Measurements from ENCODE around the gene DNAAF2. TPM values are rescaled to one million over a fixed set of nuclear protein-coding genes. Genes with fewer than 3 reads are reported as not detected.
A peak's percentile ranks its signal among the peaks of the same experiment; 100 is the strongest.

Gene DNAAF2
- total RNA-seq, 1 donor from 2014 or later: 6.8 TPM

- intact Hi-C loops (cut with DNase I): no loop called here
- Histone ChIP-seq H3K27me3 (ENCODE audit: low read depth) (no peaks in the 10 kb centered on the region), H3K4me3 (no peak overlapping the region), H3K4me1 (peaks cover 36% of the 10 kb centered on the region), H3K9me3 (no peaks in the 10 kb centered on the region), H3K27ac (no peak overlapping the region), H3K36me3 (peaks cover 16% of the 10 kb centered on the region)
- ATAC-seq (no peak), DNase-seq (no peak)
- no peak for TF ChIP-seq CTCF (IDR thresholded peaks at IDR 0.05)
These were observed 10.9 kb downstream of the DNAAF2 start for GRCh38 chr14:49623941-49624839.

GRCh38 chr14:49623387-49623786, 11.7 kb downstream of the DNAAF2 start:
- Histone ChIP-seq H3K9me3 (no peaks in the 10 kb centered on the region), H3K36me3 (peaks cover 24% of the 10 kb centered on the region), H3K4me3 (no peak overlapping the region), H3K27ac (no peak overlapping the region), H3K4me1 (peaks cover 43% of the 10 kb centered on the region), H3K27me3 (ENCODE audit: low read depth) (no peaks in the 10 kb centered on the region)
- no peak for ATAC-seq
- no peak for DNase-seq
- TF ChIP-seq CTCF (IDR thresholded peaks at IDR 0.05): no peak
- intact Hi-C loops (cut with DNase I): no loop called here

- no peak for DNase-seq
- no peak for ATAC-seq
- no peak for TF ChIP-seq CTCF (IDR thresholded peaks at IDR 0.05)
- Histone ChIP-seq H3K27me3 (ENCODE audit: low read depth) (no peaks in the 10 kb centered on the region), H3K36me3 (peaks cover 32% of the 10 kb centered on the region), H3K4me3 (peak overlapping the region; percentile 86), H3K4me1 (peaks cover 43% of the 10 kb centered on the region), H3K27ac (no peak overlapping the region), H3K9me3 (no peaks in the 10 kb centered on the region)
- intact Hi-C loops (cut with DNase I): no loop called here
These were observed 12.9 kb downstream of the DNAAF2 start for GRCh38 chr14:49622022-49622607.

- TF ChIP-seq CTCF (IDR thresholded peaks at IDR 0.05): no peak
- ATAC-seq (peak; percentile 81 to 87), DNase-seq (peak; percentile 90)
- intact Hi-C loops (cut with DNase I): no loop called here
- H3K36me3 ChIP-seq: peaks cover 32% of the 10 kb centered on the region
- no peaks in the 10 kb centered on the region for H3K27me3 ChIP-seq (ENCODE audit: low read depth)
- H3K4me3 ChIP-seq: peak overlapping the region; percentile 86
- H3K4me1 ChIP-seq: peaks cover 43% of the 10 kb centered on the region
- peak overlapping the region; percentile 94 for H3K27ac ChIP-seq
- no peaks in the 10 kb centered on the region for H3K9me3 ChIP-seq
These were observed 13.7 kb downstream of the DNAAF2 start for GRCh38 chr14:49621114-49621881.
